Thyroid gland (tissue), 4 donors: ENCODE results near the gene PTPRT. TPM values are rescaled to one million over a fixed set of nuclear protein-coding genes. Genes with fewer than 3 reads are reported as not detected.

ENCODE experiments used
- DNase-seq, 2 donors: peaks; one replicate each; pipeline ENCODE4 v3.0.0-alpha.2; 2019
- H3K27ac ChIP-seq, 3 donors: fragments of 200-600 bp; sonication (generic); 1 replicate in 2 of 3; 2 replicates in 1 of 3; pipeline ENCODE4 v1.5.1; 2016 to 2019; ENCODE audit warnings: mild to moderate bottlenecking in 1 of 3, moderate library complexity in 1 of 3
- H3K27me3 ChIP-seq: fragments of 200-600 bp; sonication (generic); one replicate; pipeline ENCODE4 v1.5.1; 2019
- H3K36me3 ChIP-seq, 2 donors: fragments of 200-600 bp; sonication (generic); one replicate each; pipeline ENCODE4 v1.5.1; 2016 to 2019
- H3K4me1 ChIP-seq, 2 donors: fragments of 200-600 bp; sonication (generic); one replicate each; pipeline ENCODE4 v1.5.1; 2017 to 2019
- H3K4me3 ChIP-seq, 3 donors: fragments of 200-600 bp; sonication (generic); replicated peaks in 1 of 3; 1 replicate in 2 of 3; 2 replicates in 1 of 3; pipeline ENCODE4 v1.5.1; 2016; ENCODE audit warnings: mild to moderate bottlenecking in 1 of 3
- H3K9me3 ChIP-seq: fragments of 200-600 bp; sonication (generic); one replicate; pipeline ENCODE4 v1.5.1; 2017
- POLR2A ChIP-seq, 2 donors: fragments of 450-650 bp; IDR thresholded peaks; one replicate each; pipeline ENCODE4 v1.6.1; 2017; ENCODE audit warnings: antibody characterized with exemption in 2 of 2, mild to moderate bottlenecking in 2 of 2, moderate library complexity in 1 of 2
- WGBS, 2 donors: methylation state at CpG; one replicate each; pipeline ENCODE4 v1.1.5; 2017; 5-methylcytosine and 5-hydroxymethylcytosine counted together
- intact Hi-C: fragments of 100-400 bp; cut with DNase I; formaldehyde crosslinking; loops from one replicate; pipeline ENCODE4 v1.15.1; 2023
- total RNA-seq, 4 donors: library from RNA; depleted of rRNA; stranded (reverse); fragments of >200 nt; gene quantifications; one replicate each; pipeline ENCODE4 v1.2.3, GENCODE V29; 2016
- TF ChIP-seq, protein P1 (sequence below), 6 experiments: fragments of 200-600 bp in 3 of 6; fragments of 450-650 bp in 3 of 6; sonication (generic) in 3 of 6; IDR thresholded peaks; one replicate each; pipeline ENCODE4 v1.5.1; 2016 to 2019; ENCODE audit warnings: antibody characterized with exemption in 6 of 6, mild to moderate bottlenecking in 2 of 6, inconsistent platforms in 1 of 6, moderate library complexity in 1 of 6

Gene PTPRT
- total RNA-seq, 4 donors from 2014 or later, result 0.11 to 0.15 TPM; not detected in 2

GRCh38 chr20:42595625-42596024 is 594.1 kb downstream of the PTPRT start:
- no peak for TF ChIP-seq POLR2A (IDR thresholded peaks at IDR 0.05)
- TF ChIP-seq, protein P1, sequence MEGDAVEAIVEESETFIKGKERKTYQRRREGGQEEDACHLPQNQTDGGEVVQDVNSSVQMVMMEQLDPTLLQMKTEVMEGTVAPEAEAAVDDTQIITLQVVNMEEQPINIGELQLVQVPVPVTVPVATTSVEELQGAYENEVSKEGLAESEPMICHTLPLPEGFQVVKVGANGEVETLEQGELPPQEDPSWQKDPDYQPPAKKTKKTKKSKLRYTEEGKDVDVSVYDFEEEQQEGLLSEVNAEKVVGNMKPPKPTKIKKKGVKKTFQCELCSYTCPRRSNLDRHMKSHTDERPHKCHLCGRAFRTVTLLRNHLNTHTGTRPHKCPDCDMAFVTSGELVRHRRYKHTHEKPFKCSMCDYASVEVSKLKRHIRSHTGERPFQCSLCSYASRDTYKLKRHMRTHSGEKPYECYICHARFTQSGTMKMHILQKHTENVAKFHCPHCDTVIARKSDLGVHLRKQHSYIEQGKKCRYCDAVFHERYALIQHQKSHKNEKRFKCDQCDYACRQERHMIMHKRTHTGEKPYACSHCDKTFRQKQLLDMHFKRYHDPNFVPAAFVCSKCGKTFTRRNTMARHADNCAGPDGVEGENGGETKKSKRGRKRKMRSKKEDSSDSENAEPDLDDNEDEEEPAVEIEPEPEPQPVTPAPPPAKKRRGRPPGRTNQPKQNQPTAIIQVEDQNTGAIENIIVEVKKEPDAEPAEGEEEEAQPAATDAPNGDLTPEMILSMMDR (IDR thresholded peaks at IDR 0.05), result no peak
- Histone ChIP-seq H3K9me3 (no peaks in the 10 kb centered on the region), H3K27me3 (no peaks in the 10 kb centered on the region), H3K4me3 (no peak overlapping the region), H3K4me1 (no peaks in the 10 kb centered on the region), H3K27ac (no peak overlapping the region), H3K36me3 (no peaks in the 10 kb centered on the region)
- intact Hi-C loops, result no loop called here
- 89 to 90% methylated on average over 1 of the region's 1 CpG for WGBS, 2 donors
- DNase-seq, result no peak

DNA sequence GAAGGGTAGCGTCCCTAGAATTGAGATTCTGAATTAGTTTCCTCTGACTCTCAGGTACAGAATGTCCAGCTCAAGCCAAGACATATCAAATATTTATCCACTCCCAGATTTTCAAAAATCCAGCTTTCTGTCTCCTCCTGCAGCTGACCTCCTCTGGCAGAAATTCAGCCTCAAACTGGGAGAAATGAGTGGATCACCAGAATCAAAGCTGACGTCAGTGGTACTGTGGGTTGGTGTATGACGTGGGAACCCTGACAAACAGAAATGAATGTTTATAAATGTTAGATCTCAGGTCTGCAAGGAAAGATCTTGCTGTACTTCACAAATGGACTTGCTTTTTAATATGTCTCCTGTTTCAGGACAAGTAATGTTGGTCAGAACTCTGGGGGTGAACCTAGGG is 595.0 kb downstream of the PTPRT start:
- Histone ChIP-seq H3K27me3 (no peaks in the 10 kb centered on the region), H3K9me3 (no peaks in the 10 kb centered on the region), H3K4me1 (no peaks in the 10 kb centered on the region), H3K4me3 (no peak overlapping the region), H3K36me3 (no peaks in the 10 kb centered on the region), H3K27ac (no peak overlapping the region)
- TF ChIP-seq POLR2A (IDR thresholded peaks at IDR 0.05), result no peak
- TF ChIP-seq, protein P1 (IDR thresholded peaks at IDR 0.05), result no peak
- 80 to 89% methylated on average over 3 of the region's 3 CpGs for WGBS, 2 donors
- no peak for DNase-seq
- intact Hi-C loops, result no loop called here

DNA sequence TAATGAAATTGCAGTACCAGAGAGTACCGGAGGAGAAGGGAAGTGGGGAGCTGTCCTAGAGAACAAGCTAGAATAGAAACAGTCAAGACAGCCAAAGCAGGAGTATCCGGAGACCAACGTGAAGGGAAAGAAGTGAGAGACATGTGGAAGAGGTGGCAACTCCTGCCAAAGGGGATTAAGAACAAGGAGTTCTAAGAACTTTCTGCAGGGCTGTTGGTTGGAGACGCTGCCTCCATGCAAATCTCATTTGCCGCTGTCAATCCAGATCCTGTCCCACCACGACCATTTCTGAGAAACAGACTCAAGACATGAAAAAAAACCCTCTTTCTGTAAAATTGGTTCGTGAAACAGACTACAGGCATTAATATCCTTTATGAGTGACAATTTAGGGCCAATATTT is 595.7 kb downstream of the PTPRT start:
- intact Hi-C loops, result no loop called here
- TF ChIP-seq, protein P1 (IDR thresholded peaks at IDR 0.05), result no peak
- TF ChIP-seq POLR2A (IDR thresholded peaks at IDR 0.05), result no peak
- no peak overlapping the region for H3K27ac ChIP-seq
- no peak for DNase-seq
- no peaks in the 10 kb centered on the region for H3K4me1 ChIP-seq
- no peaks in the 10 kb centered on the region for H3K27me3 ChIP-seq
- H3K9me3 ChIP-seq, result no peaks in the 10 kb centered on the region
- no peak overlapping the region for H3K4me3 ChIP-seq
- H3K36me3 ChIP-seq, result no peaks in the 10 kb centered on the region
- WGBS, 2 donors, result 62 to 64% methylated on average over 7 of the region's 7 CpGs

DNA sequence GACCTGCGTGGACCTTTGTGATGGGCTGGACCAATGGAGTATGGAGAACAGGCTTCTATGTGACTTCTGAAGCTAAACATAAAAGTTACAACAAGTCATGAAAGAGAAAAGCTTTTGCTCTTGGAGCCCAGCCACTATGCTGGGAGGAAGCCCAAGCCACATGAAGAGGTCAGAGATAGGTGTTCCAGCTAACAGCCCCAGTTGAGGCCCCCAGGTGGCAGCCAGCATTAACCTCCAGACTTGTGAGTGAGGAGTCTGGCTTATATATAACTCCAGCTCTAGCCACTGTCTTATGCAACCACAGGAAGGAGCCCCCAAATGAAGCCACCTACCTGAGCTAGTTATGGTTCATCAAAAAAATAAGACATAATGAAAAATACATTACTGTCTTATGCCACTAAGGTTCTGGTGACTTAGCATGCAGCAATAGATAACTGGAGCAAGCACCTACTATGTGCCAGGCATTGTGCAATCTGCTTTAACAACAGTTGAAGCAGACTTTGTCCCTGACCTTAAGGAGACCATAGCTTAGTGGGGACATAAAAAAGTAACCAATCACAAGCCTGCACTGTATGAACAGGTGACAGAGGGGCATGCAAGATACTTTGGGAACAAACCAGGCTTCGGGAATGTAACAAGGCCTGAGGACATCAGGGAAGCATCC is 599.6 kb downstream of the PTPRT start:
- Histone ChIP-seq H3K36me3 (no peaks in the 10 kb centered on the region), H3K4me3 (no peak overlapping the region), H3K4me1 (no peaks in the 10 kb centered on the region), H3K9me3 (no peaks in the 10 kb centered on the region), H3K27ac (no peak overlapping the region), H3K27me3 (no peaks in the 10 kb centered on the region)
- intact Hi-C loops, result no loop called here
- 65 to 67% methylated on average over 2 of the region's 2 CpGs for WGBS, 2 donors
- DNase-seq, result no peak
- TF ChIP-seq, protein P1 (IDR thresholded peaks at IDR 0.05), result no peak
- TF ChIP-seq POLR2A (IDR thresholded peaks at IDR 0.05), result no peak

GRCh38 chr20:42588847-42589246 is 600.9 kb downstream of the PTPRT start:
- H3K27ac ChIP-seq, result no peak overlapping the region
- no peak for DNase-seq
- H3K36me3 ChIP-seq, result no peaks in the 10 kb centered on the region
- no peaks in the 10 kb centered on the region for H3K27me3 ChIP-seq
- WGBS, 2 donors, result 64 to 90% methylated on average over 2 of the region's 2 CpGs
- no peaks in the 10 kb centered on the region for H3K9me3 ChIP-seq
- TF ChIP-seq, protein P1 (IDR thresholded peaks at IDR 0.05), result no peak
- no peak for TF ChIP-seq POLR2A (IDR thresholded peaks at IDR 0.05)
- intact Hi-C loops, result no loop called here
- no peaks in the 10 kb centered on the region for H3K4me1 ChIP-seq
- no peak overlapping the region for H3K4me3 ChIP-seq
